ENCODE results near the gene BICDL2. TPM values are rescaled to one million over a fixed set of nuclear protein-coding genes. Genes with fewer than 3 reads are reported as not detected.

BICDL2 gene
- polyA plus RNA-seq, 2 of the 4 experiments (the other 2 are of a cell fraction), result not detected

- no peak overlapping the region for H3K4me2 ChIP-seq
- ATAC-seq (no peak), FAIRE-seq (no peak), DNase-seq (ENCODE audit: low read depth in 1 of 2, low spot score in 1 of 2) (no peak)
- POLR2A ChIA-PET, result no interaction called here
- 93% methylated on average over 6 of the region's 6 CpGs for WGBS (ENCODE audit: missing lambda C conversion rate)
- peaks cover 20% of the 10 kb centered on the region for H3K4me1 ChIP-seq
- CTCF ChIA-PET, result interaction anchor here (1.2 to 3.4 kb wide), 2 partner anchors 11 to 30 kb away, joined by 3 to 16 read pairs; no protein-coding TSS in a partner anchor
- H3K9me3 ChIP-seq, result no peaks in the 10 kb centered on the region
- no peak overlapping the region for H3K4me3 ChIP-seq
- TF ChIP-seq KDM5A (IDR thresholded peaks at IDR 0.05) (no peak), MYC (IDR thresholded peaks at IDR 0.05; ENCODE audit: borderline replicate concordance, low read length) (no peak), BHLHE40 (IDR thresholded peaks at IDR 0.05; ENCODE audit: low read depth, low read length) (no peak), TFCP2L1 (CRISPR knock-in tag; IDR thresholded peaks at IDR 0.05) (no peak)
- H3K27ac ChIP-seq, result no peak overlapping the region
Observed at GRCh38 chr16:3014971-3015370, 21.8 kb downstream of the BICDL2 start.

- H3K4me1 ChIP-seq, result peaks cover 15% of the 10 kb centered on the region
Observed at GRCh38 chr16:3013998-3014690, 22.6 kb downstream of the BICDL2 start.

GRCh38 chr16:3013491-3013951 is 23.2 kb downstream of the BICDL2 start:
- peak overlapping the region; percentile 36; the same call in 2 of the 3 replicates for H3K4me2 ChIP-seq
- TF ChIP-seq USF2 (IDR thresholded peaks at IDR 0.05), result peak; percentile 50; the same call in 1 of the 2 replicates
- no peak for TF ChIP-seq FOSL2 (IDR thresholded peaks at IDR 0.05)
- no peak for TF ChIP-seq FOSL2 (CRISPR knock-in tag; IDR thresholded peaks at IDR 0.05)
- TF ChIP-seq BHLHE40 (IDR thresholded peaks at IDR 0.05; ENCODE audit: low read depth, low read length), result peak; percentile 76
- peak; percentile 73 for TF ChIP-seq MAX (IDR thresholded peaks at IDR 0.05)
- no peak for TF ChIP-seq JUNB (IDR thresholded peaks at IDR 0.05)
- no peak for TF ChIP-seq HDAC2 (IDR thresholded peaks at IDR 0.05)
- no peak for TF ChIP-seq MAFK (IDR thresholded peaks at IDR 0.05; ENCODE audit: partially characterized antibody)
- TF ChIP-seq CHD2 (IDR thresholded peaks at IDR 0.05; ENCODE audit: low read length, partially characterized antibody), result no peak
- FAIRE-seq (no peak), DNase-seq (ENCODE audit: low read depth in 1 of 2, low spot score in 1 of 2) (no peak), ATAC-seq (peak; percentile 47 to 50)
- H3K4me1 ChIP-seq, result peaks cover 15% of the 10 kb centered on the region
- H3K27ac ChIP-seq, result peak overlapping the region in 1 of 2 experiments; percentile 58; a peak in 3 of 6 replicates
- ChIA-PET POLR2A (interaction anchor here (1.0 kb wide), 1 partner anchor 14 kb away, joined by 3 read pairs; no protein-coding TSS in a partner anchor), CTCF (interaction anchor here (1.2 to 3.4 kb wide), 2 partner anchors 10 to 29 kb away, joined by 3 to 16 read pairs; no protein-coding TSS in a partner anchor)
- no peak overlapping the region for H3K4me3 ChIP-seq
- WGBS (ENCODE audit: missing lambda C conversion rate), result 67% methylated on average over 18 of the region's 27 CpGs
- no peaks in the 10 kb centered on the region for H3K9me3 ChIP-seq

More at GRCh38 chr16:3013998-3014690, 22.6 kb downstream of the BICDL2 start:
- 78% methylated on average over 11 of the region's 12 CpGs for WGBS (ENCODE audit: missing lambda C conversion rate)
- Histone ChIP-seq H3K4me2 (no peak overlapping the region), H3K9me3 (no peaks in the 10 kb centered on the region), H3K27ac (peak overlapping the region in 1 of 2 experiments; percentile 58; a peak in 1 of 6 replicates), H3K4me3 (no peak overlapping the region)
- FAIRE-seq (no peak), DNase-seq (ENCODE audit: low read depth in 1 of 2, low spot score in 1 of 2) (no peak), ATAC-seq (no peak)
- POLR2A ChIA-PET, result interaction anchor here (1.0 kb wide), 1 partner anchor 13 kb away, joined by 3 read pairs; no protein-coding TSS in a partner anchor
- TF ChIP-seq HES2 (IDR thresholded peaks at IDR 0.05) (no peak), ZSCAN20 (CRISPR knock-in tag; IDR thresholded peaks at IDR 0.05) (no peak), HDAC2 (IDR thresholded peaks at IDR 0.05) (no peak), ESRRA (IDR thresholded peaks at IDR 0.05; ENCODE audit: borderline replicate concordance, low read length) (no peak), MYC (IDR thresholded peaks at IDR 0.05; ENCODE audit: borderline replicate concordance, low read length) (no peak), NFE2L2 (conservative IDR thresholded peaks at IDR 0.05; ENCODE audit: low read length) (no peak), PBX3 (IDR thresholded peaks at IDR 0.05) (no peak), CBX2 (IDR thresholded peaks at IDR 0.05; ENCODE audit: borderline replicate concordance, low read depth) (no peak), SMC3 (IDR thresholded peaks at IDR 0.05) (no peak), JUN (IDR thresholded peaks at IDR 0.05) (no peak), POLR2A (IDR thresholded peaks at IDR 0.05; ENCODE audit: low read length) (no peak), HMGXB4 (CRISPR knock-in tag; IDR thresholded peaks at IDR 0.05; ENCODE audit: borderline replicate concordance) (no peak)
- CTCF ChIA-PET, result interaction anchor here (1.2 to 3.4 kb wide), 2 partner anchors 10 to 30 kb away, joined by 3 to 16 read pairs; no protein-coding TSS in a partner anchor
